ENCODE data around the gene ATP4B. TPM values are rescaled to one million over a fixed set of nuclear protein-coding genes. Genes with fewer than 3 reads are reported as not detected.
A peak's percentile ranks its signal among the peaks of the same experiment; 100 is the strongest.

Gene ATP4B
- total RNA-seq, 1 experiment from 2014 or later: not detected

DNA sequence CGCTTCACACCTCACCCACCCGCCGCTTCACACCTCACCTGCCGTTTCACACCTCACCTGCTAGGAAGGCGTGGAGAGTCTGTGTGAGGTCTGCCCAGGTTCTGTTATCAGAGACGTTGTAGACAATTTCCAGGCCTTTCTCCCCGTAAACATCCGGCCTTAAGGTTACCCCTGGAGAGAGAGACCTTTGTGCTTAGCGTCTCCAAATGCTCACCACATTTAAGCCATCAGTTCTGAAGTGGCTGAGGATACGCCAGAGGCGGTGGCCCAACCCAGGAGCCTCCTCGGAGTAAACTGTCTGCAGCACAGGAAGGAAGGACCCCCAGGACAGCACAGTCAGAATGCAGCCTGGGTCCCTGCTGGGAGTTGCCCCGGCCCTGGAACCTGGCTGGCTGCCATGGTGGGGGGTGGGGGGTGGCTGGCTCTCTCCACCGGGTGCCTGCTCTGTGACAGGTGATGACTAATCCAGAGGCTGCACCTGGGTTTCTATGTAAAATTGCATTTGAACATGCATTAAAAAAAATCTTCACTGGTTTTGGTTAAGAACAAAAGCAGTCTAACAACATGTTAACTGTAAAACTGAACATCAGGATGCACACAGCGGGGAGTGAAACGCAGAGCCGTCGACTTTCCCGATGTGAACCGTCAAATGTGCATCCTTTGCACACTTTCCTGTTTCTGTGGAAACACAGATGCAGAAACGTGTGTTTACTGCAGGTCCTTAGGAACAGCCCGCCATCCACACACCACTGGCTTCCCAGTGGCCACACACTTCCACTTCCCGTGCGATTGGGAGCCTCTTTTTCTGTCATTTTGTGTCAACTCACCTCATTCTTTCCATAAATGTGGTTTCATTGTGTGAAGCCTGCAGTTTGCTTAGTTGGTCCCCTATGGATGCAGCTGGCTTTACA lies 4.5 kb downstream of the ATP4B start:
- no peak for ATAC-seq
- no TSS peak for BruUV-seq (replicated peaks)

DNA sequence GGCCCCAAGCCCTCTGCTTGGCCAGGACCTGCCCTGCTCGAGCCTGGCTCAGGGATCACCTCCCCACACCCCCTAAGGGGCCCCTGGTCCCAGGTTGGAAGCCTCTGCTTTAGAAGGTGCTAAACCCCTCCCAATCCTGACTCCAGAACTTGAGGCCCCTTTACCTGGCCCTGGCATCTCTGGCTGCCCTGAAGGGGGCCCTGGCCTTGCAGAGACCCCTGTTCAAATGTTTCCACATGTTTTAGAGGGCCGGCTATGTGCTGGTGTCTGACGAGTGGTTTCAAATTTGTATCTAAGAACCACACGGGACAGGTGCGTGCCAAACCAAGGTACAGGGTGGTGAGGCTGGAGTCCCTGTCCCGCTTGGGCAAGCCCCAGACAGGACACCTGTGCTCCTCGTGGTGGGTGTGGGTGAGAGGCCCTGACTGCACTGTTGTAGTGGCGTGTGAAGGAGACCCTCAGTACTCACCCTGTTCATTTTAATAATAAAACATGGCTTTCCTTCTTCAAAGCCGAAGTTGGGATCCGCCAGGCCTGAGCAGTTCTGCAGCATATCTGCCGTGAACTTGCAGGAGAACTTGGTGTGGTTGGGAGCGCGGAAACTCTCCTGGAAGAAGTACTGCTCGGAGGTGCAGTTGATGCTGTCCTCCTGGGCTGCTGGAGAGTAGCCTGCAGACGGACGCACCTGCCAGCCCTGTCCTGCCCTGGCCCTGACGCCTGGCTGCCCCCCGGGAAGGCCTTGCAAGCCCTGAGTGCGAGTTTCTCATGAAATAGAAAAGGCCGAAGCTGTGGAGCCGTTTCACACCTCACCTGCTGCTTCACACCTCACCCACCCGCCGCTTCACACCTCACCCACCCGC lies 5.4 kb downstream of the ATP4B start:
- no peak for ATAC-seq
- ChIA-PET POLR2A (ENCODE audit: unreplicated experiment) (no interaction called here), CTCF (no interaction called here)
- Histone ChIP-seq H2AFZ (ENCODE audit: low read length) (no peak overlapping the region), H3K4me3 (ENCODE audit: low read length) (no peak overlapping the region), H3K9me3 (ENCODE audit: low read length) (no peaks in the 10 kb centered on the region), H3K4me1 (ENCODE audit: insufficient read depth, low read length) (peaks cover 10% of the 10 kb centered on the region; the same call in 1 of the 2 replicates), H3F3A (ENCODE audit: low read length, unreplicated experiment) (no peaks in the 10 kb centered on the region), H3K27ac (ENCODE audit: low read length) (no peak overlapping the region), H3K79me2 (ENCODE audit: low read length) (no peaks in the 10 kb centered on the region), H3K36me3 (ENCODE audit: low read depth, low read length) (no peaks in the 10 kb centered on the region), H3K4me2 (ENCODE audit: low read length) (no peak overlapping the region), H3K9me2 (replicated peaks; ENCODE audit: low read length) (no peaks in the 10 kb centered on the region), H3K9ac (ENCODE audit: low read length) (no peak overlapping the region), H4K20me1 (ENCODE audit: low read length) (no peaks in the 10 kb centered on the region), H3K27me3 (ENCODE audit: low read length) (no peaks in the 10 kb centered on the region)
- intact Hi-C loops (cut with micrococcal nuclease): no loop called here
- no TSS peak for BruUV-seq (replicated peaks)
- TF ChIP-seq EZH2 (IDR thresholded peaks at IDR 0.05; ENCODE audit: low read length, unreplicated experiment) (no peak), EZH2phosphoT487 (IDR thresholded peaks at IDR 0.05; ENCODE audit: borderline replicate concordance, low read length) (no peak)
- TF ChIP-seq, protein P1, sequence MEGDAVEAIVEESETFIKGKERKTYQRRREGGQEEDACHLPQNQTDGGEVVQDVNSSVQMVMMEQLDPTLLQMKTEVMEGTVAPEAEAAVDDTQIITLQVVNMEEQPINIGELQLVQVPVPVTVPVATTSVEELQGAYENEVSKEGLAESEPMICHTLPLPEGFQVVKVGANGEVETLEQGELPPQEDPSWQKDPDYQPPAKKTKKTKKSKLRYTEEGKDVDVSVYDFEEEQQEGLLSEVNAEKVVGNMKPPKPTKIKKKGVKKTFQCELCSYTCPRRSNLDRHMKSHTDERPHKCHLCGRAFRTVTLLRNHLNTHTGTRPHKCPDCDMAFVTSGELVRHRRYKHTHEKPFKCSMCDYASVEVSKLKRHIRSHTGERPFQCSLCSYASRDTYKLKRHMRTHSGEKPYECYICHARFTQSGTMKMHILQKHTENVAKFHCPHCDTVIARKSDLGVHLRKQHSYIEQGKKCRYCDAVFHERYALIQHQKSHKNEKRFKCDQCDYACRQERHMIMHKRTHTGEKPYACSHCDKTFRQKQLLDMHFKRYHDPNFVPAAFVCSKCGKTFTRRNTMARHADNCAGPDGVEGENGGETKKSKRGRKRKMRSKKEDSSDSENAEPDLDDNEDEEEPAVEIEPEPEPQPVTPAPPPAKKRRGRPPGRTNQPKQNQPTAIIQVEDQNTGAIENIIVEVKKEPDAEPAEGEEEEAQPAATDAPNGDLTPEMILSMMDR (conservative IDR thresholded peaks at IDR 0.05; ENCODE audit: low read depth, low read length): no peak
- no peak for DNase-seq

More for the DNA sequence above, 4.5 kb downstream of the ATP4B start:
- Histone ChIP-seq H3F3A (ENCODE audit: low read length, unreplicated experiment) (no peaks in the 10 kb centered on the region), H3K4me2 (ENCODE audit: low read length) (no peak overlapping the region), H3K9ac (ENCODE audit: low read length) (no peak overlapping the region), H3K36me3 (ENCODE audit: low read depth, low read length) (no peaks in the 10 kb centered on the region), H2AFZ (ENCODE audit: low read length) (no peak overlapping the region), H3K9me2 (replicated peaks; ENCODE audit: low read length) (no peaks in the 10 kb centered on the region), H3K79me2 (ENCODE audit: low read length) (no peaks in the 10 kb centered on the region), H3K27ac (ENCODE audit: low read length) (no peak overlapping the region), H3K27me3 (ENCODE audit: low read length) (no peaks in the 10 kb centered on the region), H4K20me1 (ENCODE audit: low read length) (no peaks in the 10 kb centered on the region), H3K4me1 (ENCODE audit: insufficient read depth, low read length) (0 out of 2 replicates have a peak, but pooled peaks cover 7% of the 10 kb centered on the region), H3K9me3 (ENCODE audit: low read length) (no peaks in the 10 kb centered on the region), H3K4me3 (ENCODE audit: low read length) (no peak overlapping the region)
- POLR2A ChIA-PET (ENCODE audit: unreplicated experiment): no interaction called here
- TF ChIP-seq, protein P1 (conservative IDR thresholded peaks at IDR 0.05; ENCODE audit: low read depth, low read length): no peak
- intact Hi-C loops (cut with micrococcal nuclease): no loop called here
- CTCF ChIA-PET: no interaction called here
- DNase-seq: peak; percentile 12
